OCI-LY1 (cell line): Measurements from ENCODE around the gene CLDN9.

Source experiments
- H2AFZ ChIP-seq: fragments of 200-600 bp; sonication (generic), shearing (Covaris generic); 2 replicates; pipeline ENCODE4 v1.6.0; 2014; ENCODE audit warnings: antibody characterized with exemption, mild to moderate bottlenecking, low read length
- H3F3A ChIP-seq: fragments of 200-600 bp; sonication (generic), shearing (Covaris generic); 2 replicates; pipeline ENCODE4 v1.6.0; 2014; ENCODE audit warnings: mild to moderate bottlenecking, antibody characterized with exemption, low read length, moderate library complexity; ENCODE audit not compliant: insufficient read depth
- H3K27ac ChIP-seq: fragments of 200-600 bp; sonication (generic); 2 replicates; pipeline ENCODE4 v1.5.1; 2014; ENCODE audit warnings: low read length, mixed run types, mild to moderate bottlenecking, low read depth; ENCODE audit not compliant: poor library complexity, severe bottlenecking
- H3K27me3 ChIP-seq: fragments of 200-600 bp; sonication (generic); 2 replicates; pipeline ENCODE4 v1.6.0; 2014; ENCODE audit warnings: antibody characterized with exemption, mild to moderate bottlenecking, low read length, moderate library complexity; ENCODE audit not compliant: insufficient read depth
- H3K36me3 ChIP-seq: fragments of 200-600 bp; sonication (generic); 2 replicates; pipeline ENCODE4 v1.6.1; 2014; ENCODE audit warnings: mild to moderate bottlenecking, antibody characterized with exemption, low read length, moderate library complexity, mixed read lengths; ENCODE audit not compliant: insufficient read depth
- H3K4me1 ChIP-seq: fragments of 200-600 bp; sonication (generic); 2 replicates; pipeline ENCODE4 v1.5.1; 2014; ENCODE audit warnings: mild to moderate bottlenecking, low read length, moderate library complexity; ENCODE audit not compliant: insufficient read depth, severe bottlenecking
- H3K4me2 ChIP-seq: fragments of 200-600 bp; sonication (generic), shearing (Covaris generic); 2 replicates; pipeline ENCODE4 v1.6.1; 2014; ENCODE audit warnings: low read length
- H3K4me3 ChIP-seq: fragments of 200-600 bp; sonication (generic); 2 replicates; pipeline ENCODE4 v1.5.1; 2014; ENCODE audit warnings: low read length, low read depth, mild to moderate bottlenecking, mixed read lengths; ENCODE audit not compliant: poor library complexity, severe bottlenecking
- H3K79me2 ChIP-seq: fragments of 200-600 bp; shearing (Covaris generic); 2 replicates; pipeline ENCODE4 v1.6.1; 2016; ENCODE audit warnings: mixed run types, low read length, mixed read lengths; ENCODE audit not compliant: insufficient read depth
- H3K9ac ChIP-seq: fragments of 200-600 bp; sonication (generic), shearing (Covaris generic); 2 replicates; pipeline ENCODE4 v1.6.1; 2014; ENCODE audit warnings: mild to moderate bottlenecking, low read length, mixed read lengths
- H3K9me2 ChIP-seq: fragments of 200-600 bp; sonication (generic), shearing (Covaris generic); 2 replicates; pipeline ENCODE4 v1.6.1; 2014; ENCODE audit warnings: low read depth, mild to moderate bottlenecking, low read length, mixed read lengths
- H3K9me3 ChIP-seq: fragments of 200-600 bp; shearing (Covaris generic); 2 replicates; pipeline ENCODE4 v1.6.1; 2014; ENCODE audit warnings: low read length, mixed read lengths
- H4K20me1 ChIP-seq: fragments of 200-600 bp; sonication (generic), shearing (Covaris generic); 2 replicates; pipeline ENCODE4 v1.6.0; 2016; ENCODE audit warnings: mild to moderate bottlenecking, low read length; ENCODE audit not compliant: insufficient read depth
- CTCF ChIP-seq: fragments of 200-600 bp; sonication (generic), shearing (Covaris generic); IDR thresholded peaks from 2 replicates; pipeline ENCODE4 v1.5.1; 2017; ENCODE audit warnings: mild to moderate bottlenecking, antibody characterized with exemption, low read length, moderate library complexity, mixed read lengths
- EZH2 ChIP-seq: fragments of 200-600 bp; sonication (generic), shearing (Covaris generic); IDR thresholded peaks from 2 replicates; pipeline ENCODE4 v1.8.0; 2017; ENCODE audit warnings: borderline replicate concordance, mixed run types, mild to moderate bottlenecking, antibody characterized with exemption, low read length, moderate library complexity, mixed read lengths

CLDN9 gene

GRCh38 chr16:3059723-3060242 is 47.1 kb downstream of the CLDN9 start:
- no peak overlapping the region; the same call in 1 of the 2 replicates for H2AFZ ChIP-seq
- H4K20me1 ChIP-seq, result no peaks in the 10 kb centered on the region
- peak overlapping the region; percentile 90 for H3K4me2 ChIP-seq
- H3K27ac ChIP-seq, result no peak overlapping the region
- no peaks in the 10 kb centered on the region for H3K9me2 ChIP-seq
- peak overlapping the region; percentile 90 for H3K4me3 ChIP-seq
- H3F3A ChIP-seq, result no peaks in the 10 kb centered on the region
- H3K9me3 ChIP-seq, result no peaks in the 10 kb centered on the region
- H3K27me3 ChIP-seq, result no peaks in the 10 kb centered on the region; the same call in 1 of the 2 replicates
- H3K79me2 ChIP-seq, result no peaks in the 10 kb centered on the region
- H3K36me3 ChIP-seq, result no peaks in the 10 kb centered on the region
- TF ChIP-seq EZH2 (no peak), CTCF (no peak)
- peak overlapping the region; percentile 89; the same call in 1 of the 2 replicates for H3K9ac ChIP-seq
- peaks cover 20% of the 10 kb centered on the region for H3K4me1 ChIP-seq

- Histone ChIP-seq H3K9me2 (no peaks in the 10 kb centered on the region), H2AFZ (no peak overlapping the region), H3K79me2 (no peaks in the 10 kb centered on the region), H3F3A (no peaks in the 10 kb centered on the region), H3K36me3 (no peaks in the 10 kb centered on the region), H3K27me3 (no peaks in the 10 kb centered on the region; the same call in 1 of the 2 replicates), H3K9ac (no peak overlapping the region), H3K27ac (no peak overlapping the region), H3K4me3 (no peak overlapping the region), H3K4me2 (no peak overlapping the region), H3K4me1 (peaks cover 12% of the 10 kb centered on the region), H4K20me1 (no peaks in the 10 kb centered on the region), H3K9me3 (no peaks in the 10 kb centered on the region)
- TF ChIP-seq EZH2, result no peak
- no peak for TF ChIP-seq CTCF
Measured at GRCh38 chr16:3060339-3061127, 47.8 kb downstream of the CLDN9 start.

GRCh38 chr16:3062553-3062952 is 49.8 kb downstream of the CLDN9 start:
- H3K79me2 ChIP-seq, result no peaks in the 10 kb centered on the region
- no peaks in the 10 kb centered on the region for H3K9me3 ChIP-seq
- H3K36me3 ChIP-seq, result no peaks in the 10 kb centered on the region
- H3F3A ChIP-seq, result no peaks in the 10 kb centered on the region
- TF ChIP-seq EZH2 (no peak), CTCF (no peak)
- H4K20me1 ChIP-seq, result no peaks in the 10 kb centered on the region
- H3K4me3 ChIP-seq, result no peak overlapping the region
- no peak overlapping the region for H3K27ac ChIP-seq
- H2AFZ ChIP-seq, result no peak overlapping the region
- H3K4me2 ChIP-seq, result no peak overlapping the region
- peaks cover 10% of the 10 kb centered on the region for H3K4me1 ChIP-seq
- no peaks in the 10 kb centered on the region for H3K9me2 ChIP-seq
- no peak overlapping the region for H3K9ac ChIP-seq
- no peaks in the 10 kb centered on the region; the same call in 1 of the 2 replicates for H3K27me3 ChIP-seq
